Thyroid gland (tissue), 4 donors: ENCODE measurements around the gene BNIP5. TPM values are rescaled to one million over a fixed set of nuclear protein-coding genes. Genes with fewer than 3 reads are reported as not detected.
"Not testable (repeated sequence)": the region's sequence is repeated elsewhere in the genome, so short reads cannot be mapped to it uniquely, and the experiment has no call there.

Source experiments
- DNase-seq, 2 donors: peaks; one replicate each; pipeline ENCODE4 v3.0.0-alpha.2; 2019
- H3K27ac ChIP-seq, 3 donors: fragments of 200-600 bp; sonication (generic); 1 replicate in 2 of 3; 2 replicates in 1 of 3; pipeline ENCODE4 v1.5.1; 2016 to 2019; ENCODE audit warnings: mild to moderate bottlenecking in 1 of 3, moderate library complexity in 1 of 3
- H3K27me3 ChIP-seq: fragments of 200-600 bp; sonication (generic); one replicate; pipeline ENCODE4 v1.5.1; 2019
- H3K36me3 ChIP-seq, 2 donors: fragments of 200-600 bp; sonication (generic); one replicate each; pipeline ENCODE4 v1.5.1; 2016 to 2019
- H3K4me1 ChIP-seq, 2 donors: fragments of 200-600 bp; sonication (generic); one replicate each; pipeline ENCODE4 v1.5.1; 2017 to 2019
- H3K4me3 ChIP-seq, 3 donors: fragments of 200-600 bp; sonication (generic); replicated peaks in 1 of 3; 1 replicate in 2 of 3; 2 replicates in 1 of 3; pipeline ENCODE4 v1.5.1; 2016; ENCODE audit warnings: mild to moderate bottlenecking in 1 of 3
- H3K9me3 ChIP-seq: fragments of 200-600 bp; sonication (generic); one replicate; pipeline ENCODE4 v1.5.1; 2017
- CTCF ChIP-seq, 6 experiments: fragments of 200-600 bp in 3 of 6; fragments of 450-650 bp in 3 of 6; sonication (generic) in 3 of 6; IDR thresholded peaks; one replicate each; pipeline ENCODE4 v1.5.1; 2016 to 2019; ENCODE audit warnings: antibody characterized with exemption in 6 of 6, mild to moderate bottlenecking in 2 of 6, inconsistent platforms in 1 of 6, moderate library complexity in 1 of 6
- POLR2A ChIP-seq, 2 donors: fragments of 450-650 bp; IDR thresholded peaks; one replicate each; pipeline ENCODE4 v1.6.1; 2017; ENCODE audit warnings: antibody characterized with exemption in 2 of 2, mild to moderate bottlenecking in 2 of 2, moderate library complexity in 1 of 2
- WGBS, 2 donors: methylation state at CpG; one replicate each; pipeline ENCODE4 v1.1.5; 2017; 5-methylcytosine and 5-hydroxymethylcytosine counted together
- intact Hi-C: fragments of 100-400 bp; cut with DNase I; formaldehyde crosslinking; loops from one replicate; pipeline ENCODE4 v1.15.1; 2023
- total RNA-seq, 4 donors: library from RNA; depleted of rRNA; stranded (reverse); fragments of >200 nt; gene quantifications; one replicate each; pipeline ENCODE4 v1.2.3, GENCODE V29; 2016

Gene BNIP5
- total RNA-seq, 4 donors from 2014 or later, result not detected

DNA sequence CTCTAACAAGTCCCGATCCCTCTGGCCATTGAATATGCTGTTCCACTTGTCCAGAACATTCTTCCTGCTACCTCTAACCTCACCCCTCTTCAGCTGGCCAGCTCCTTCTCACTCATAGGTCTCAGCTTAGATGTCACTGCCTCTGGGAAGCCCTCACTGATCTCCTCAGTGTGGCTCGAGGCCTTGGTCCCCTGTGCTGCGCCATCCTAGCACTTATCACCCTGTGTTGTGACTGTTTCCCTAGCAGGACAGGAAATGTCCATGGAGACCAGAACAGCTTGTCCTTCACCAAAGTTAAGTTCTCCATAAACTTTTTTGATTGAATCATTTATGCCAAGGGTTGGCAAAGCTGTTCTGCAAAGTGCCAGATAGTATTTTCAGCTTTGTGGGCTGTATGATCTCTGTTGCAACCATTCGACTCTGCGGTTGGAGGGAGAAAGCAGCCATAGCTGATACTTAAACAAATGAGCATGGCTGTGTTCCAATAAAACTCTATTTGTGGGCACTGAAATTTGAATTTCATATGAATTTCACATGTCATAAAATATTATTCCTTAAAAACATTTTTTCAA, 6.5 kb upstream of the BNIP5 start:
- H3K4me3 ChIP-seq, result no peak overlapping the region
- H3K36me3 ChIP-seq, result no peaks in the 10 kb centered on the region
- intact Hi-C loops, result no loop called here
- DNase-seq, result no peak
- 76 to 93% methylated on average over 5 of the region's 5 CpGs for WGBS, 2 donors
- no peaks in the 10 kb centered on the region for H3K27me3 ChIP-seq
- peaks cover 6 to 12% of the 10 kb centered on the region in 2 donors for H3K4me1 ChIP-seq
- TF ChIP-seq CTCF (IDR thresholded peaks at IDR 0.05) (no peak), POLR2A (IDR thresholded peaks at IDR 0.05) (no peak)
- H3K27ac ChIP-seq, result no peak overlapping the region
- no peaks in the 10 kb centered on the region for H3K9me3 ChIP-seq

GRCh38 chr6:36340618-36341454, 4.1 kb upstream of the BNIP5 start:
- TF ChIP-seq POLR2A (IDR thresholded peaks at IDR 0.05) (no peak), CTCF (IDR thresholded peaks at IDR 0.05) (peak; percentile 78 to 98 (median 87))
- Histone ChIP-seq H3K4me1 (peaks cover 5 to 6% of the 10 kb centered on the region in 2 donors), H3K27me3 (no peaks in the 10 kb centered on the region), H3K4me3 (peak overlapping the region in 1 of 3 donors; percentile 13), H3K36me3 (no peaks in the 10 kb centered on the region), H3K27ac (peak overlapping the region in 1 of 3 donors; percentile 36), H3K9me3 (no peaks in the 10 kb centered on the region)
- DNase-seq, result peak; percentile 71 to 72
- WGBS, 2 donors, result 25 to 31% methylated on average over 26 to 31 of the region's 36 CpGs
- intact Hi-C loops, result no loop called here

DNA sequence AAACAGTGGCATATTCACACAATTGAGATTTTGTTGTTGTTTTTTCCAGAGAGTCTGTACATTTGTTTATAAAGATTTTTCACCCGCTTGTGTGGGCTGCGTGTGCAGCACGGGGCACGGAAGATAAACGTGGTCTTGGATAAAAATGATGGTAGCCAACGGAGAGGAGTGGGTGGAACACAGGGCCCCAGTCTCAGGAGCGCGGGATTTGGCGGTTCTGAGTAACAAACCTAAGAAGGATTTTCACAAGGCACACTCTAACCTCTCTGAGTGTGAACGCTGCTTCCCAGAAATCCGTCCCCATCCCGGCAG, 3.6 kb upstream of the BNIP5 start:
- no peak overlapping the region for H3K27ac ChIP-seq
- no peaks in the 10 kb centered on the region for H3K36me3 ChIP-seq
- H3K27me3 ChIP-seq, result no peaks in the 10 kb centered on the region
- intact Hi-C loops, result no loop called here
- 61 to 64% methylated on average over 12 of the region's 12 CpGs for WGBS, 2 donors
- TF ChIP-seq CTCF (IDR thresholded peaks at IDR 0.05) (no peak), POLR2A (IDR thresholded peaks at IDR 0.05) (no peak)
- no peak overlapping the region for H3K4me3 ChIP-seq
- H3K4me1 ChIP-seq, result peaks cover 5 to 6% of the 10 kb centered on the region in 2 donors
- no peaks in the 10 kb centered on the region for H3K9me3 ChIP-seq
- no peak for DNase-seq

DNA sequence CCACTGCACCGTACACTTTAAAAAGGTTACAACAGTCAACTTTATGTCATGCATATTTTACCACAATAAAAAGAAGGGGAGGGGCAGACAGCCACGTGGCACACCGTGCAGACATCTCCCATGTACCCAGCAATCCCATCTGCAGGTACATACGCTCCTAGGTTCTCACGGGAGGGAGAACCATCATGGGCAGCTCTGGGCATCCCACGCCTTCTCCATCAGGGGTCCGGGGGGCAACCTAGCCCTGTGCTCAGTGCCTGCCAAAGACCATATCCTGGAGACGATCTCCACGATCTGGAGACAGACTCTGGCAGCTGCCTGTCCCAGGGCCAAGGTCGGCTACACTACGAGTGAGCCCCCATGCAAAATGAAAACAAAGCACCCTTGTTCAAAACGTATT, 2.5 kb upstream of the BNIP5 start:
- DNase-seq, result no peak
- no peak overlapping the region for H3K4me3 ChIP-seq
- intact Hi-C loops, result no loop called here
- H3K36me3 ChIP-seq, result no peaks in the 10 kb centered on the region
- TF ChIP-seq POLR2A (IDR thresholded peaks at IDR 0.05) (no peak), CTCF (IDR thresholded peaks at IDR 0.05) (no peak)
- H3K4me1 ChIP-seq, result peaks cover 5 to 6% of the 10 kb centered on the region in 2 donors
- H3K9me3 ChIP-seq, result no peaks in the 10 kb centered on the region
- H3K27me3 ChIP-seq, result no peaks in the 10 kb centered on the region
- H3K27ac ChIP-seq, result no peak overlapping the region
- 83 to 89% methylated on average over 12 of the region's 12 CpGs for WGBS, 2 donors

- H3K9me3 ChIP-seq, intact Hi-C loops, H3K4me3 ChIP-seq, H3K27ac ChIP-seq, H3K4me1 ChIP-seq, DNase-seq, H3K27me3 ChIP-seq, H3K36me3 ChIP-seq: not testable (repeated sequence)
- 0 to 88% methylated on average over 1 of the region's 1 CpG for WGBS, 2 donors
Measured at GRCh38 chr6:36338223-36338622, 1.5 kb upstream of the BNIP5 start.
